HL-60/S4 treated with phorbol 12-myristate 13-acetate at 8.2 ng/mL for 4 days and 3 days (cell line): ENCODE data around the gene ARFGEF3.
"Not testable (repeated sequence)": the region's sequence is repeated elsewhere in the genome, so short reads cannot be mapped to it uniquely, and the experiment has no call there.

Experiments
- in situ Hi-C: fragments of 300-500 bp; cut with MboI; formaldehyde crosslinking; loops from 2 replicates; pipeline ENCODE4 v1.15.0; 2022; ENCODE audit warnings: low sequenced_read_pairs

ARFGEF3 gene

GRCh38 chr6:138264372-138264880 is 102.7 kb downstream of the ARFGEF3 start:
- in situ Hi-C loops = no loop called here

- in situ Hi-C loops = no loop called here
Observed at GRCh38 chr6:138266095-138266494, 104.4 kb downstream of the ARFGEF3 start.

DNA sequence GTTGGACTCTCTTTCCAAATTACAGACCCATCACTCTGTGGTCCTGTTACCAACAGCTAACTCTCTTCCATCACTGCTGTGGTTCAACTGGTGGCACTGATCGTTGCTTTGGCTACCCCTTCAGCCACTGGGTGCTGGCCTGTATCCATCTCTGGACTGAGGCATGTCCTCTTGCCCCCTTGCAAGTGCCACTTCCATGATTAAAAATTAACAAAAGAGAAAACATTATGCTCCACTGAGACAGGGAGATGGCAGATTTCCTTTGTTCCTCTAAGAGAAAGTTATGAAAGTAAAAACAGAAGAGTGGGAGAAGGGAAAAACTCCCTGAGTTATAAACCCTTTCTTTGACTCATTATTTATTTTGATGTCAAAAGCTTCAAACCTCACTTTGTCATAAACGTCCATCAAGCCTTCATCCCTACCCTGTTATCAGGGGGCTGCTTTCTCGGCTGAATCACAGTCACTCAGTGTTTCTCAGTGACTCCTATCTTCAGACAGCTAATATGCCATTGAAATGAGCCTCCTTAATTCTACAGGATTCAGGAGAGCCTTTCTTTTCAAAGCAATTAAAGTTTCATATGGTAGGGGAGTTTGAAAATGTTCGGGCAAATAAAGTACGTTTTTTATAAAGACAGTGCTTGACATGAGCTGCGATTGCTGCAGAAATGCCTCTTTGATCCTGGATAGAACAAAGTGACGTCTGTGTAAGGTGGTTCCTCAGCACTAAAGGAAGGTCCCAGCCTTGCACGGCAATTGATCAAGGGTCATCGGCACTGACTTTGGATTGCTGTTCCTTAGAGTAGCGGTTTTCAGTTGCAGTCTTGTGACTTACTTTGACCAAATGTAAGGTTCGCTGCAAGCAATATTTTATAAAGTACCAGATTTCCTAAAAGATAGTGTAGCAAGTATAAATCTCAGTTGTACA is 106.5 kb downstream of the ARFGEF3 start:
- in situ Hi-C loops = no loop called here

DNA sequence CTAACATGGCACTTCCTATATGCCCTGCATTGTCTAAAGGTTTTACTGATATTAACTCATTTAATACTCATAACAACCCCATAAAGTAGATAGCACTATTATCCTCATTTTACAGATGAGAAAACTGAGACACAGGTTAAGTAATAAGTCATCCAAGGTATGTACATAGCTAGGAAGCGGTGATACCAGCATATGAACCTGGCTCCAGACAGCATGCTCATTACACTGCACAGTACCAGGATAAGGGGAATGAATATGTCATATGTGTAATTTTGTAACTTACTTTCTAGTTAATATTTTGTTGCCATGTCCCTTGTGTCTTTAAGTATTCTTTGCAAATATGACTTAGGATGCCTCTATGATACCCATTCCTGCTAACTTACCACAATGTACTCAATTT is 109.7 kb downstream of the ARFGEF3 start:
- in situ Hi-C loops = no loop called here

DNA sequence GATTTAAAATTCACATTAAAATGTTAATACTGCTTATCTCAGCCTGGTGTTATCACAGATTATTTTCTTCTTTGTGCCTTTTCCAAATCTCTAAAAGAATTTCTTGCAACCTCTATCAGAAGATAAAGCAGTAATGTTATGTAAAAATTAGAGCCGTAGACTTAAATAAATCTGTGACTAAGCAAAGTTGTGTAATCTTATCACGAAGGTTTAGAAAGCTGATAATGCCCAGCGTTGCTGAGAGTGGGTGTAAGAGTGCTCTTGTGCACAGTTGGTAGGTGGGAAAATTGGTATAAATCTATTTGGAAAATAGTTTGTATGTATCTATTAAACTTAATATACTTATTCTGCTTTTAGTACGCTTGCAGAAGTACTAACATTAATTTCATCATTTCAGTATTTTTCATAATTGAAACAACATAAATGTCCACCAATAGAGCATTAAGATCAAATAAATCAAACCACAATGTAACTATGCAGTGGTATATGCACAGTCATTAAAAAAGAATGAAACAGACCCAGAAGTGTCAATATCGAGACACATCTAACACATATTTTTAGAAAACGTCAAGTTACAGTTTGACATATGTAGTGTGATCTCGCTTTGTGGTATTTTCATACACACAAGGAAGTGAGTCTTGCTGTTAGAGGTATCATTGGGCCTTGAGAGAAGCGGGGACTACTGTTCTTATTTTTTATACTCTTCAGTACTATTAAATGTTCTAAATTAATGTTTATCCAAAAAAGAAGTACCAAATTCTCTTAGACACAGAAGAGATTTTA is 111.0 kb downstream of the ARFGEF3 start:
- in situ Hi-C loops = no loop called here

DNA sequence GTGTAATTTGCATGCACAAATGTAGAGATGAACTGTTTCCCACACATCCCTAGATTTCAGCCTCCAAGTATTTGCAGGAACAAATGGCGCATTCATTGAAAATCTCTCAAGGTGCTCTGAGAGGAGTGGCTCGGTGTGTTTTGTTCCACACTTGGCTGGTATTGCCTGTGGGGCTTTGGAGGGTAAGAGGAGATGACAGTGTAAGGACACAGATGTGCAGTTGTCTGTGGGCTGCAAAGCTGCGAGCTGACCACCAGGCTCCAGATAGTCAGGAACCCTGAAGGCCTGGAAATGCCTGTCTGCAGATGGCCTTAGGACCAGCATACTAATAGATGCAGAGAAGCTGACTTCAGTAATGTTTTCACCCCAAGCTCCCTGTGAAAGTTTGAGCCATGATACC is 114.2 kb downstream of the ARFGEF3 start:
- in situ Hi-C loops = no loop called here

- in situ Hi-C loops = no loop called here
Observed at GRCh38 chr6:138277835-138278234, 116.1 kb downstream of the ARFGEF3 start.

GRCh38 chr6:138278326-138278725 is 116.6 kb downstream of the ARFGEF3 start:
- in situ Hi-C loops = no loop called here

DNA sequence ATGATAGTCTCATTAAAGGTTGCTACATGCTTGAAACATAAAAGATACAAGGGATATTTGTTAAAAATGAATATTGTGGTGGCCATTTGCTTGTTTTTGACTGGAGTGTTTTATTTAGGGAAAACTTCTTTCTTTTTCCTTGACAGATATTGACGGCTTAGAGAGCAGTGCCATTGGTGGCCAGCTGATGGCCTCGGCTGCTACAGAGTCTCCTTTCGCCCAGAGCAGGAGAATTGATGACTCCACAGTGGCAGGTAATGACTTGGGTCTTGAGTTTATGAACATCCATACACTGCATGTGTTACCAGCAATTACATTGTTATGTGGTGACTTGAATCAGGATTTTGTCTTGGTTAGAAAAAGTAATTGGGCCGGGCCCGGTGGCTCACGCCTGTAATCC is 124.1 kb downstream of the ARFGEF3 start:
- in situ Hi-C loops = no loop called here

GRCh38 chr6:138286698-138287097 is 125.0 kb downstream of the ARFGEF3 start:
- in situ Hi-C loops = no loop called here

DNA sequence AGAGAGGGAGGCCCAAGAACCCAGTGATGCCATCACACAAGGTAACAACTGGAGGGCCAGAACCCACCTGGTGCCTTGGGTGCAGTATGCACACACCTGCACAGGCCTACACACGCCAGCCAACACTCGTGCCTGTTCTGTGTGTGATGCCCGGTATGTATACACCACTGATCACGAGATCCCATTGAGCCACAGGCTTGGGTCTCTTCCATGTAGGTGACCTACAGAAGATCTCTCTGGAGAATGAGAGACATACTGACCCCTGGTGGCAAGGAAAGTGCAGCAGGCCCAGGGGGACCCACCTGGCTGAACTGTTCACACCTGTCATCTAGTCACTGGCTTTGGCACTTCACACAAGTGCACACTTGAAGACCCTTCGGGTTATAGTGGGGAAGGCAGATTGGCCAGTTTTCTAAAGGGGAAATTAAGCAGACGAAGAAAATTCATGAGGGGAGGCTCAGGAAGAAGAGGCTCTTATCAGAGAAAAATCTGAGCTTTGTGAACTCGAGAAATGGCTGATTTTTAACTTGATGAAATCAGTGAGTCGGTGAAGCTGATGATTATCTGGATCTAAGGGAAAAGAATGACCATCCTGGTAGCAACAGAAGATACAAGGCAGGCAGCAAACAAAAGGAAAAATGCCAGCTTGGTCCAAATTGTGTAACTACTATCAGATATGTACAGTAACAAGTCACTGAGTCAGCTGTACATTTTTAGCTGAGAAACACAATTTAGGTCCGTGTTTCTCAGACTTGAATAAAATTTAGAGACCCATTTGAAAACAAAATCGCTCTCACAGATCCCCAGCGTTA is 125.6 kb downstream of the ARFGEF3 start:
- in situ Hi-C loops = no loop called here

GRCh38 chr6:138288428-138289085 is 126.8 kb downstream of the ARFGEF3 start:
- in situ Hi-C loops = not testable (repeated sequence)

DNA sequence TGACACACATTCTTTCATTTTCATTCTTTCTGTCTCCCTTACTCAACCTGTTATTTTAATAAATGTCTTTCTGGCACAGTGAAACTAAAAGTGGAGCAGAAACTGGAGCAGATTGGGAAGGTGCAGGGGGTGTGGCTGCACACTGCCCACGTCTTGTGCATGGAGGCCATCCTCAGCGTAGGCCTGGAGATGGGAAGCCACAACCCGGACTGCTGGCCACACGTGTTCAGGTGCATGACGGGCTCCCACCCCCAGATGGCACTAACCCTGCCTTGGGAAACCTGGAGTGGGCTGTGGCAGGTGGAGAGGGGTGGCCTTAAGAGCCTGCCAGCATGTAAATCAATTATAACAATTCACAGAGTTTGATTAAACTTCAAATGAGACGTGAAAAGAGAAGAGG is 128.0 kb downstream of the ARFGEF3 start:
- in situ Hi-C loops = no loop called here

DNA sequence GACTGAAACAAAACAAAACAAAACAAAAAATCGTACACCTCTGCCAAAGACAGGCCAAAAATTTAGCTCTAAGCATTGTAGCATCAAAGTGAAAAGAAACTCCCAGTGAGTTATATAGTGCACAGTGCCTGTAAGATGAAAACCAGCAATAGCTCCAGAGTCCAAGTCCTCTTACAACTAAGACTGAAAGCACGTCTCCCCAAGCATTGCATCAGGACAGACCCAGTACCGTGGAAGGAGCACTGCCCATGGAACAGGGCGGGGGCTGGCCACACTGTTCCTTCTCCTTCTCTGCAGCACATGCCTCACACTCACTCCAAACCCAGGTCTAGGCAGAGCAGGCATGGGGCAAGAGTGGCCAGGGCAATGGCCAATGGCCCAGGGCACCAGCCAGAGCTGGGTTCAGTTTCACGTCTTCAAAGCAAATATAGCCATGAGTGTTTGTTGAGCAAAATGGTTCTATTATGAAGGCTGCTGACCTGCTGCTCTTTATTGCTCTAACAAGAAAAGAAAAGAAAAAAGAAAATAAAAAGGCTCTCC is 128.8 kb downstream of the ARFGEF3 start:
- in situ Hi-C loops = no loop called here

- in situ Hi-C loops = no loop called here
Observed at GRCh38 chr6:138291036-138291848, 129.5 kb downstream of the ARFGEF3 start.

GRCh38 chr6:138291849-138292181 is 130.1 kb downstream of the ARFGEF3 start:
- in situ Hi-C loops = no loop called here

- in situ Hi-C loops = no loop called here
Observed at GRCh38 chr6:138292482-138292881, 130.7 kb downstream of the ARFGEF3 start.

DNA sequence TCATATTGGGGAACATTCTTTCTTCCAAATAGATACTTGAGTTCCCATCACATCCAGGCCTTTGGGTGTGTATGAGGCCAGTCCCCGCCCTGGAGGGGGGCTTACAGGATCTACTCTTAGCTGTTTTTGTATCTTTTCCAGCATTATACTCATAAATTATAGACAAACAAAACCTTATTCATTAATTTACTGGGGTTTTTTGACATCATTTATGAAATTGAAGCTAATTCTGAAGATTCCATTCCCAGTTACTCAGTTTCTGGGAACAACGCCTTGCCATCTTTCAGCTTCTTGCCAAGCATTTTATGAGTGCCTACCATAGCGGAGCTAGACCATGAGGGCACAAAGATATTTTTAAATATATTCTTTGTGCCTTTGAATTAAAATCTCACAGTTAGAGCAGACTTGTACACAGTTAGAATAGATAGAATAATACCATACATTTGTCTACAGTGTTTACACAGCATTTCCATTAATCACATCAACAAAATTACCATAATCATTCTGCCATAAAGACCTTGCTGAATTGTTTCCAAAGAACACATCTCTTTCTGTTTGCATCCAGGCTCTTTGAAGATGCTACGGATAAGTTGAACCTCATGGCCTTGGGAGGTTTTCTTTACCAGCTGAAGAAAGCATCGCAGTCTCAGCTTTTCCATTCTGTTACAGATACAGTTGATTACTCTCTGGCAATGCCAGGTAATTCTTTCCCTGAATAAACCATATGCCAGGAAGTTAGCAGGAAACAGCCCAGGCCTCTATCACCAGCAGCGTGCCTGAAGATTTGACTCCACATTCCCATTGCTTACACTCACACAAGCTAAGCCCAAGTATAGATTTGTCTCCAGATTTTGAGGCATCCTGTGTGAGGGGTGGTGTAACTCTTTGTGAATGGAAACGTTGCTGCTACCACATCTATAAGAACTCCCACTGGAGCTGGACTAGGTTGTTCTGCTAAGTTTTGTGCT is 132.0 kb downstream of the ARFGEF3 start:
- in situ Hi-C loops = no loop called here
